Activated naive CD8-positive, alpha-beta T cell treated with anti-CD3 and anti-CD28 coated beads for 36 hours (primary cell): Measurements from ENCODE around the gene CHRM4. TPM values are rescaled to one million over a fixed set of nuclear protein-coding genes. Genes with fewer than 3 reads are reported as not detected.
A peak's percentile ranks its signal among the peaks of the same experiment; 100 is the strongest.

Source experiments
- DNase-seq: peaks from one replicate; pipeline ENCODE4 v3.0.0; 2021
- H3K27ac Mint-ChIP-seq: one replicate; pipeline ENCODE4 v1.8.0; 2022; ENCODE audit warnings: mild to moderate bottlenecking, moderate library complexity, mixed read lengths
- H3K27me3 Mint-ChIP-seq: one replicate; pipeline ENCODE4 v1.8.0; 2022; ENCODE audit warnings: mild to moderate bottlenecking, mixed read lengths
- H3K36me3 Mint-ChIP-seq: one replicate; pipeline ENCODE4 v1.8.0; 2021; ENCODE audit warnings: mild to moderate bottlenecking, mixed read lengths
- H3K4me1 Mint-ChIP-seq: one replicate; pipeline ENCODE4 v1.8.0; 2021; ENCODE audit warnings: mixed read lengths
- H3K4me3 Mint-ChIP-seq: one replicate; pipeline ENCODE4 v1.8.0; 2022; ENCODE audit warnings: mild to moderate bottlenecking, moderate library complexity, mixed read lengths
- H3K9me3 Mint-ChIP-seq: one replicate; pipeline ENCODE4 v1.8.0; 2022; ENCODE audit warnings: mixed read lengths
- total RNA-seq, 2 experiments: library from RNA; stranded (reverse); gene quantifications; one replicate each; pipeline ENCODE4 v1.2.3, GENCODE V29; 2021

CHRM4 gene
- total RNA-seq, 2 experiments from 2014 or later, result 0.14 TPM; not detected in 1

DNA sequence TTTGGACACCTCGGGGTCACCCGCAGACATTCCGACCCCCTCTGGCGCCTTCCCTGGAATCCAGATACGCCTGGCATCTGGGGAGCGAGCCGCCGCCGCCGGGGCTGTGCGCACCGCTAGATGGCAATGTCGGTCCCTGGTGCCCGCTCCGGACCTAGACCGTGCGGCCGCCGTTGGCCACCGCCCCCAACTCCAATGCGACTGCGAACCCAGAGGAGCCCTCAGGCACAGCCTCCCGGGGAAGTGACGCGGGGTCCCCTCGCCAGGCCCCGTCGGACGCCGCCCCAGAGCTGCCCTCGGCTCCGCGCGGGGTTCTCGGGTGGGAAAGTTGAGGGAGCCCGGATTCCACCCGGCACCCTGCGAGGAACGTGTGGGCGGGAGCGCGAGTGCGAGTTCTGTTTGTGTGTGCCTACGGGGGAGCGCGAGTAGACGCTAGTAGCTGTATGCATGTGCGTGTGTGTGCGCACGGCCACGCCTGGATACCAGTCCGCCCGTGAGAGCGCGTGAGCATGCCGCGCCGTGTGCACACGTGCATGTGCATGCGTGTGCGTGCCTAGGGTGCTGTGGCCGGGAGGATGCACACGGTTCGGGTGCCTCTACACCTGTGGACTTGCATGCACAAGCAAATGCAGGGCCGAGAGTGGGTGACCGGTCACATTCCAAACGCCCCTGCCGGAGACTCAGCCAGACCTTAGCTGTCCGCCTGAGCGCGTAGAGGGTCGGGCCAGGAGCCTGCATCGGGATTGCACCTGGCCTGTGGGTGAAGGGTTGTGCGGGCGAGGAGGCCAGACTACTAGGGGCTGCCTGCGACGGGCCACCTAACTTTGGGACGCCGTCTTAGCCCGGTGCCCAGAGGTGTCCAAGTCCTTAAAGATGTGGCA lies 1.9 kb downstream of the CHRM4 start:
- H3K9me3 Mint-ChIP-seq, result no peaks in the 10 kb centered on the region
- H3K4me3 Mint-ChIP-seq, result peak overlapping the region; percentile 39
- no peak overlapping the region for H3K27ac Mint-ChIP-seq
- DNase-seq, result peak; percentile 76
- peaks cover 65% of the 10 kb centered on the region for H3K27me3 Mint-ChIP-seq
- H3K36me3 Mint-ChIP-seq, result no peaks in the 10 kb centered on the region
- H3K4me1 Mint-ChIP-seq, result peaks cover 20% of the 10 kb centered on the region

DNA sequence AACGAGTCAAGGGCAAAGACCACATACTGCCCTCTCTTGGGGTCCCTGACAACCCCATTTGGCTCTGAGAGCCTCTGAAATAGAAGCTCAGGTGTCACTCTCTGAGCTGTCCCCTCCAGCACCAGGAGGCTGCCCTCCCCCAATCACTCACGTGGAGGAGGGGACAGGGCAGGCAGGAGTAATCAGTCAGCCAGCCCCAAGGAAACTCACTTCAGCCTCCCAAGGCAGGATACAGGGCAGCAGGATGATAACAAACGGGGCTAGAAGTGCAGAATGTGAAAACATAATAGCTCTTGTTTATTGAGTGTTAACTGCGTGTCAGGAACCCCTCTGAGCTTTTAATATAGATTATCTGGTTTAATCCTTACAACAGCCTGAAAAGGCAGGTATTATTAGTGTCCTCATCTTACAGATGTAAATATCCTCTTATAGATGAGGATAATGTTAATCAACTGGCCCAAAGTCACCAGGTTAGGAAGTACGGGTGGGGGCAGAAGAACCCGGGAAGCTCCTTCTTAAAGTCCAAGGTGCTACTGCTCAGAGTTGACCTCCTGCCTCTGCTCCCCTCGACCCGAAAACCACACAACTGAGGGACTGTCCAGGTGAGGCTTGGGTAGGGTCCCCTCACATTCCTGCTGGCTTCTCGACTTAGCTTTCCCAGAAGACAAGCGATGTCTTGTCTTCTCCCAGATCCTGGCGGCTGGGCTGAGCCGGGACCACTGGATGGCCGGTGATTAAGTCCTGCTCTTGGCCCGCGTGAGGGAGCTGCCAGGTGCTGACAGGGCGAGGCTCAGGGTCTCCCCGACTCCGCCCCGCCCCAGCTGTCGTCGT lies 2.7 kb downstream of the CHRM4 start:
- no peak overlapping the region for H3K4me3 Mint-ChIP-seq
- H3K27ac Mint-ChIP-seq, result no peak overlapping the region
- H3K36me3 Mint-ChIP-seq, result no peaks in the 10 kb centered on the region
- H3K4me1 Mint-ChIP-seq, result peaks cover 20% of the 10 kb centered on the region
- peaks cover 70% of the 10 kb centered on the region for H3K27me3 Mint-ChIP-seq
- no peaks in the 10 kb centered on the region for H3K9me3 Mint-ChIP-seq
- DNase-seq, result no peak

DNA sequence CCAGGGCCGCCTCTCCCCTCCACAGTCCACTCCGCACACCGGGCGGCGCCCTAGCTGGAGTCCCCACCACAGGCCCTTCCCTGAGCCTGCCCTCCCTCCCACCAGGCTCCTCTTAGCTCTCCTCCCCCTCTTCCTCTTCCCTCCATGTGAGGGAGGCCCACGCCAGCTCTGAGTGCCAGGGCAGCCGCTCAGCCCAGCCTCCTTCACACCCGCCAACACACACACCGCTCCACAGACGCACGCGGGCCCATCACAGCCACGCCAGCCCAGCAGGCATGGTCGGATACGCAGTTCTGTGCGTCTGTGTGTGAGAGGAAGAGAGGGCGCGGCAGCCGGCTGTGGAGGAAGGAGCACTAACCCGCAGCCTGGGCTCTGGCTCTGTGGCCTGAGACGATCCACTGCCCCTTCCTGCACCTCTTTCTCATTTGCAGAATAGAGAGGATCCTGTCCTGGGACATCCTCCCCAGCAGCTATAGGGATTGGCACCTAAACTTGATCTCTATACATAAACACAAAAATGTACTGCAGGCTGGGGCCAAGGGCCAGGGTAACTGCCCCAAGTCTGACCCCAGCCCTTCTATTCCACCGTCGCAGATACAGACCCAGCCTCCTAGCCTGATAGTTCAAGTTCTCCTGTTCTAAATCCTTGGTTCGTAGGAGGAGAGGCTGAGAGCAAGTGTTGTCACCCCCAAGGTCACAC lies 3.5 kb downstream of the CHRM4 start:
- H3K4me3 Mint-ChIP-seq, result no peak overlapping the region
- DNase-seq, result no peak
- no peaks in the 10 kb centered on the region for H3K36me3 Mint-ChIP-seq
- peaks cover 18% of the 10 kb centered on the region for H3K4me1 Mint-ChIP-seq
- no peaks in the 10 kb centered on the region for H3K9me3 Mint-ChIP-seq
- H3K27me3 Mint-ChIP-seq, result peaks cover 69% of the 10 kb centered on the region
- H3K27ac Mint-ChIP-seq, result no peak overlapping the region

DNA sequence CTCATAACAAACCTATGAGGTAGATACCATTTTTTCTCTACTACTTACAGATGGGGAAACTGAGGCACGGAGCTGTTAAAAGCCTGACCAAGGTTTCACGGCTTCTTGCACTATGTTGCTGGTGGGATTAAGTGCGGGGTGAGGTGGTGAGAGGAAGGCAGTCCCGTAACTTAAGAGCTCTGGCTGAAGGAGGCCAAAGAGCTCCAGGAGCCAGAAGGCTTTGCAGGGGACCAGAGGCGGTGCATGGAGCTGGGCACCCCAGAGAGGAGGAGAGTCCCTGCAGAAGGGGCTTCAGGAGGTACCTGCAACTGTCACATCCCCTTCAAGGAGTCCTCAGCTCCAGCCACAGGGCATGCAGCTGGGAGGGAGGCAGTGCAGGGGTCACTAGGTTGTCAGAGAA lies 4.1 kb downstream of the CHRM4 start:
- no peaks in the 10 kb centered on the region for H3K36me3 Mint-ChIP-seq
- peaks cover 65% of the 10 kb centered on the region for H3K27me3 Mint-ChIP-seq
- H3K4me1 Mint-ChIP-seq, result peaks cover 13% of the 10 kb centered on the region
- H3K4me3 Mint-ChIP-seq, result no peak overlapping the region
- no peak overlapping the region for H3K27ac Mint-ChIP-seq
- no peaks in the 10 kb centered on the region for H3K9me3 Mint-ChIP-seq
- no peak for DNase-seq

DNA sequence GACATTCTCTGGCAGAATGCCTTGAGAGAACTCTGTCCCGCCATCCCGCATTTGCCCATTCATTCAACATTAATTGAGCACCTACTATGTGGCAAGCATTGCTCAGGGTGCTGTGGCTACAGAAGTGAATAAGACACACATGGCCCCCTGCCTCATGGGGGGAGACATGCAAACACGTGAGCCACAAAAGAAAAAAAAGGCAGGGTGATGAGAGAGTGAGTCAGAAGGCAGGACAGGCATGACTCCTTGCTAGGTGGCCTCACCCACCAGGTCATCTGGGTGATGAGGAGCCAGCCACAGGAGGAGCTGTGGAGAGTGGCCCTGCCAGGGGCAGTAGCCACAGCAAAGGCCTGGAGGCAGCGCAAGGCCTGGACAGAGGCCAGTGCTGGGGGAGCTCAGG lies 4.9 kb downstream of the CHRM4 start:
- peaks cover 72% of the 10 kb centered on the region for H3K27me3 Mint-ChIP-seq
- H3K36me3 Mint-ChIP-seq, result no peaks in the 10 kb centered on the region
- H3K4me3 Mint-ChIP-seq, result no peak overlapping the region
- peaks cover 18% of the 10 kb centered on the region for H3K4me1 Mint-ChIP-seq
- H3K27ac Mint-ChIP-seq, result no peak overlapping the region
- no peaks in the 10 kb centered on the region for H3K9me3 Mint-ChIP-seq
- DNase-seq, result no peak

DNA sequence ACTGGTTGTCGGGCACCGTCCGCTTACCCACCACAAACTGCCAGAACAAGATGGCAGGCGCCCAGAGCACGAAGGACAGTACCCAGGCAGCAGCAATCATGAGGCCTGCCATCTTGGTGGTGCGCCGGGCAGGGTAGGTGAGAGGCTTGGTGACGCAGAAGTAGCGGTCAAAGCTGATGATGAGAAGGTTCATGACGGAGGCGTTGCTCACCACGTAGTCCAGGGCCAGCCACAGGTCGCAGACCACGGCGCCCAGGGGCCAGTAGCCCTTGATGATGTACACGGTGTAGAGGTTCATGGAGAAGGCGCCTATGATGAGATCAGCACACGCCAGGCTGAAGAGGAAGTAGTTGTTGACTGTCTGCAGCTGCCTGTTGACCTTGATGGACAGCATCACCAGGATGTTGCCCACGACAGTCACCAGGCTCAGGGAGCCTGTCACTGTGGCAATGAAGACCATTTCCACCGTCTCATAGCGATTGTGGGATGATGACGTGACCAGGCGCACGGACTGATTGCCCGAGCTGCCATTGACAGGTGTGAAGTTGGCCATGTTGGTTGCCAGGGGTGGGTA lies 5.5 kb downstream of the CHRM4 start:
- no peaks in the 10 kb centered on the region for H3K9me3 Mint-ChIP-seq
- no peak for DNase-seq
- H3K4me3 Mint-ChIP-seq, result no peak overlapping the region
- H3K27me3 Mint-ChIP-seq, result peaks cover 72% of the 10 kb centered on the region
- no peaks in the 10 kb centered on the region for H3K36me3 Mint-ChIP-seq
- peaks cover 18% of the 10 kb centered on the region for H3K4me1 Mint-ChIP-seq
- H3K27ac Mint-ChIP-seq, result no peak overlapping the region

DNA sequence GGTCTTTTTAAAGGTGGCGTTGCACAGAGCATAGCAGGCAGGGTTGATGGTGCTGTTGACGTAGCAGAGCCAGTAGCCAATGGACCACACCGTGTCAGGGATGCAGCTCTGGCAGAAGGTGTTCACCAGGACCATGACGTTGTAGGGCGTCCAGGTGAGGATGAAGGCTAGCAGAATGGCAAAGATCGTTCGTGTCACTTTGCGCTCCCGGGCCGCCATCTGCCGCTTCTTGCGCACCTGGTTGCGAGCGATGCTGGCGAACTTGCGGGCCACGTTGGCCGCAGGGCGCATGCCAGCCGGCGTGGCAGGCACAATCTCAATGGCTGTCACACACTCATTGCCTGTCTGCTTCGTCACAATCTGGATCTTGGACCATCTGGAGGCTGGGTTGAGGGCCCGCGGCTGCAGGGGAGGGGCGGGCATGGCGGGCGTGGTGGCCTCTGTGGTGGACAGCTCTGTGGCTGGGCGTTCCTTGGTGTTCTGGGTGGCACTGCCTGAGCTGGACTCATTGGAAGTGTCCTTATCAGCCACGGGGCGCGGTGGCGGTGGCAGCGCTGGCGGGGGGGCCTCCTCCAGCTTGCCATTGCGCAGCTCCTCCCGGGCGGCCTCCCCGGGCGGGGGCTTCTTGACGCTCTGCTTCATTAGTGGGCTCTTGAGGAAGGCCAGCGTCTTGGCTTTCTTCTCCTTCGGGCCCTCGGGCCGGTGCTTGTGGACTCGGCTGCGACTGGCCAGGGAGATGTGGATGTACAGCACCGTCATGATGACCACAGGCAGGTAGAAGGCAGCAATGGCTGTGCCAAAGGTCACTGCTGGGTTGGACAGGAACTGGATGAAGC lies 6.2 kb downstream of the CHRM4 start:
- H3K27me3 Mint-ChIP-seq, result peaks cover 65% of the 10 kb centered on the region
- H3K4me3 Mint-ChIP-seq, result no peak overlapping the region

DNA sequence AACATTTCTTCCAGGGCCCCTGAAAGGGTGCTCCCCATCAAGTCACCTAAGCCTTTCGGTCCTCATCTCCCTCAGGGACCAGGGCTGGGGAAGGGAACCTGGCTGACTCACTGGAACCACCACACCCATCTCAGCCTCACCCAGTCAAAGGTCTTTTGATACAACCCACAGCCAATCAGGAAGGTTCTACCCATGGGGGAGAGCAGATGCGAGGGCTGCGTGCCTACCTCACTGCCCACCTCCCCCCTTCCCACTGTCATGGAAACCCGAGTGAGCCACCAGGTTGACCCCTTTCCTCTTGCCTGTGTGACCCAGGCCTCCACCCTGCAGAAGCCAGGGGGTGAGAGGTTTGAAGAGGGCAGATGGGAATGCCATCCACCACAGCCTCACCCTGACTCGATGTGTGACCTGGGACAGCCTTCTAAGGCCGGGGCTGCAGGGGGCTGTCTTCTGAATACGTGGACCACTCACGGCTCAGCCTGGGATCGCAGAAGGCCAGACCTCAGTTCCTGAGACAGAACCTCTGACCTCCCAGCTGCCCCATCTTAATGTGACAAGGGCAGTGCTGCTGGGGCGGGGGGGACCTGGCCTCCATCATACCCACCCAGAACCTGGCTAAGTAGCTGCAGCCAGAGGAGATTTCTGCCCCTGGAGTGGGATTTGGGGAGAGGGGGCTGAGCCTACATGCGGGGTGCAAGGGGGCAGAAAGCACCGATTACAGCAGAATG lies 7.4 kb downstream of the CHRM4 start:
- Mint-ChIP-seq H3K4me1 (peaks cover 15% of the 10 kb centered on the region), H3K9me3 (no peaks in the 10 kb centered on the region), H3K27me3 (peaks cover 53% of the 10 kb centered on the region), H3K27ac (no peak overlapping the region), H3K4me3 (no peak overlapping the region), H3K36me3 (no peaks in the 10 kb centered on the region)
- DNase-seq, result no peak

More for the DNA sequence above, 6.2 kb downstream of the CHRM4 start:
- Mint-ChIP-seq H3K4me1 (peaks cover 15% of the 10 kb centered on the region), H3K27ac (no peak overlapping the region), H3K36me3 (no peaks in the 10 kb centered on the region), H3K9me3 (no peaks in the 10 kb centered on the region)
- no peak for DNase-seq

DNA sequence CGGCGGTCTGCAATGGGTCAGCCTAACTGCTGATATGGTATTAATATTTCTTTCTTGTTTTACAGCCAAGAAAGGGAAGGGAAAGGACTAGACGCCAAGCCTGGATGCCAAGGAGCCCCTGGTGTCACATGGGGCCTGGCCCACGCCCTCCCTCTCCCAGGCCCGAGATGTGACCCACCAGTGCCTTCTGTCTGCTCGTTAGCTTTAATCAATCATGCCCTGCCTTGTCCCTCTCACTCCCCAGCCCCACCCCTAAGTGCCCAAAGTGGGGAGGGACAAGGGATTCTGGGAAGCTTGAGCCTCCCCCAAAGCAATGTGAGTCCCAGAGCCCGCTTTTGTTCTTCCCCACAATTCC lies 8.2 kb downstream of the CHRM4 start:
- Mint-ChIP-seq H3K36me3 (no peaks in the 10 kb centered on the region), H3K27ac (no peak overlapping the region), H3K4me1 (peaks cover 15% of the 10 kb centered on the region), H3K9me3 (no peaks in the 10 kb centered on the region), H3K4me3 (no peak overlapping the region), H3K27me3 (peaks cover 45% of the 10 kb centered on the region)
- no peak for DNase-seq

DNA sequence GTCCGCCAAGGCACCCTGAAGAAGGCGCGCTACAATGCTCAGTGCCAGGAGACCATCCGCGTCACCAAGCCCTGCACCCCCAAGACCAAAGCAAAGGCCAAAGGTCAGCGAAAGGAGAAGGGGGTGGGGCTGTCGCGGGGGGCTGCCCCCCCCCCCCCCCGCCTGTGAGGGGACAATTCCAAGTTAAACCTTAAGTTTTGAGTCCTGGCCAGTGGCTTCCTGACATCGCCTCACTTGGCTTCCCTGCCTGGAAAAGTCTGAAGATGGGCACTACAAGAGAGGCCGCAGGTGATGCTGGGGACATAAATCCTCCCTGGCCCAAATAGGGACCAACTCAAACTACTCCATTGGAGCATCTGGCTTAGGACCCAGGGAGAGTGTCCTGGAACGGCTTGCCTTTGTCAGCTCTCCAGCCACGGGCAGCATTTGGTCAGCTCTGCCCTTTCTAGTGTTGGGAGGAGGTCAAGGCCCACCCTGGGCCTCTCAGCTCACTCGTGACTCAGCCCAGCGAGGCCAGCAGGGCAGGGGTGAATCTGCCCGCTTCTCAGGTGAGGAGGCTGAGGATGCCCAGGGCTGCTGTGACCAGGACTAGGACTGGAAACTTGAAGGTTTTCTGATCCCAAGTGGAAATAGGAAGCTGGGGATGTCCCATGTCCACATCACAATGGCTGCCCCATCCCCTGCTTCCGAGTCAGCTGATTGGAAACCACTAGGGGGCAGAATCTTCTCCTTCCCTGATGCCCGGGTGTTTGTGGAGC lies 8.8 kb downstream of the CHRM4 start:
- Mint-ChIP-seq H3K27me3 (peaks cover 39% of the 10 kb centered on the region), H3K36me3 (peaks cover 2% of the 10 kb centered on the region), H3K4me3 (no peak overlapping the region)

DNA sequence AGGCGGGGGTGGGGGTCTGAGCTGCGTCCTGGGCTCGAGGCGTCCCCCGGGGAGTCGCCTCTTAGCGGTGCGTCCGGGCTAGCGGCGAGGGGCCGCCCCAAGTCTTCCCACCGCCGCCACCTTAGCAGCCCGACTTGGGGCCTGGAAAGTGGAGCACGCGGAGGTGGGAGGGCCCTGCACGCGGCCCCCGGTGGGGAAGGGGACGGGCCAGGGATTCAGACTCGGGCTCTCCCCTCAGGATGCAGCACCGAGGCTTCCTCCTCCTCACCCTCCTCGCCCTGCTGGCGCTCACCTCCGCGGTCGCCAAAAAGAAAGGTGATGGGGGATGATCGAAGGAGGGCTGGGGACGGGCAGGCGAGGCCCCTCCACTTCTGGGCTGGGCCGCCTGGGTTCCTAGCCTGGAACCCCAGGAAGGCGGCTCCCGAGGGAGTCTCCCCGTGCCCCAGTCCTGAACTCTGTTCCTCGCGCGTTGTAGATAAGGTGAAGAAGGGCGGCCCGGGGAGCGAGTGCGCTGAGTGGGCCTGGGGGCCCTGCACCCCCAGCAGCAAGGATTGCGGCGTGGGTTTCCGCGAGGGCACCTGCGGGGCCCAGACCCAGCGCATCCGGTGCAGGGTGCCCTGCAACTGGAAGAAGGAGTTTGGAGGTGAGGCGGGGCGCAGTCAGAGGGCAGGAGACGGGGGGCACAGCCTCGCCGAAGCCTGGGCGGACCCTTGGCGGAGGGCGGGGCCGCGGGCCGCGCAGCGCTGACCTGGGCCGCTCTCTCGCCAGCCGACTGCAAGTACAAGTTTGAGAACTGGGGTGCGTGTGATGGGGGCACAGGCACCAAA lies 9.5 kb downstream of the CHRM4 start:
- Mint-ChIP-seq H3K27me3 (peaks cover 33% of the 10 kb centered on the region), H3K27ac (no peak overlapping the region), H3K36me3 (peaks cover 10% of the 10 kb centered on the region), H3K9me3 (no peaks in the 10 kb centered on the region), H3K4me3 (peak overlapping the region; percentile 72), H3K4me1 (peaks cover 11% of the 10 kb centered on the region)
- DNase-seq, result peak; percentile 35

More for the DNA sequence above, 8.8 kb downstream of the CHRM4 start:
- H3K4me1 Mint-ChIP-seq, result peaks cover 11% of the 10 kb centered on the region
- DNase-seq, result no peak
- H3K9me3 Mint-ChIP-seq, result no peaks in the 10 kb centered on the region
- no peak overlapping the region for H3K27ac Mint-ChIP-seq

DNA sequence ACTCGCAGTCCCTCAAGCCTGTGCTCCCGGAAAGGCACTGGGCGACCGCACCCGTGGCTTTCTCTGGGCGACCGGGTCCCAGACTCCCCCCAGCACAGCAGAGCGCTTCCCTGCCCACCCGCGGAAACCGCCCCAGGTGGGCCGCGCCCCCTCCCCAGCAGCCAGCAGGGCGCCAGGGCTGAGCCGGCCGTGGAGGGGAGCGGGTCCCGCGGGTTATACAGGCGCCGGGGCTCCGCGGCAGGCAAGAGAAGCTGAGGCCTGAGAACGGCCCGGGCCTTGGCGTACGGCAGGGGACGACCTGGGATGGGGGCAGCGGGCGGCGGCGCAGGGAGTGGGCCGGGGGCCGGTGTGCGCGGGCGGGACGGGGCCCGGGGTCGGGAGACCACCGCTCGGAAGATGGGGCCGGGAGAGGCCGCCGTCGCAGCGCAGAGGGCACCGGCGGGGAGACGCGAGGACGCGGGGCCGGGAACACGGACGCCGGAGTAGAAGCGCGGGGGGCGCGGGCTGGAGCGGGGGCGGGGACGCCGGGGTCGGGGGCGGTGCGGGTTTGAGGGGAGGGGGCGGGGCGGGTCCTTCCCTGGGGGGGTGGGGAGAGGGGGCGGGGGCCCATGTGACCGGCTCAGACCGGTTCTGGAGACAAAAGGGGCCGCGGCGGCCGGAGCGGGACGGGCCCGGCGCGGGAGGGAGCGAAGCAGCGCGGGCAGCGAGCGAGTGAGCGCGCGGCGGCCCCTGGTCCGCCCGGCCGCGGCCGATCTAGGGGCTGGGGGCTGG lies 10.3 kb downstream of the CHRM4 start, which contains the start of gene MDK:
TSS of gene MDK (plus strand) at position 622 of the 771 bp plus-strand sequence. CDS start 389 bp downstream, outside the sequence.
- peaks cover 25% of the 10 kb centered on the region for H3K27me3 Mint-ChIP-seq
- peak within 1 kb of the TSS; percentile 56 for H3K27ac Mint-ChIP-seq
- peak; percentile 37 for DNase-seq

More for the DNA sequence above, 10.3 kb downstream of the CHRM4 start, which contains the start of gene MDK:
- no peaks in the 10 kb centered on the region for H3K9me3 Mint-ChIP-seq
- peaks cover 11% of the 10 kb centered on the region for H3K4me1 Mint-ChIP-seq
- H3K4me3 Mint-ChIP-seq, result peak within 1 kb of the TSS; percentile 72
- H3K36me3 Mint-ChIP-seq, result peaks cover 10% of the 10 kb centered on the region
